OCI-LY3 (cell line): ENCODE data around the gene ACAD9.

Experiments used
- H2AFZ ChIP-seq: fragments of 200-600, 300-600 bp; shearing (Covaris generic); 2 replicates; pipeline ENCODE4 v1.6.0; 2014; ENCODE audit warnings: antibody characterized with exemption, low read depth, low read length
- H3K27ac ChIP-seq: fragments of 200-600, 300-600 bp; sonication (generic); 2 replicates; pipeline ENCODE4 v1.5.1; 2014; ENCODE audit warnings: mild to moderate bottlenecking, low read length, moderate library complexity, mixed read lengths
- H3K27me3 ChIP-seq: fragments of 200-600, 300-600 bp; sonication (generic); 2 replicates; pipeline ENCODE4 v1.6.1; 2014; ENCODE audit warnings: low read depth, low read length, mixed read lengths
- H3K36me3 ChIP-seq: fragments of 200-600, 300-600 bp; sonication (generic); replicated peaks from 2 replicates; pipeline ENCODE3; 2014; ENCODE audit warnings: low read depth, low read length, mixed read lengths
- H3K4me1 ChIP-seq: fragments of 300-600, 200-600 bp; sonication (generic); 2 replicates; pipeline ENCODE4 v1.6.1; 2014; ENCODE audit warnings: low read length, mixed read lengths
- H3K4me2 ChIP-seq: fragments of 200-600, 300-600 bp; sonication (generic); 2 replicates; pipeline ENCODE4 v1.6.1; 2014; ENCODE audit warnings: low read length, mixed read lengths
- H3K4me3 ChIP-seq: fragments of 300-600, 200-600 bp; sonication (generic); 2 replicates; pipeline ENCODE4 v1.5.1; 2014; ENCODE audit warnings: antibody characterized with exemption, mild to moderate bottlenecking, low read length, moderate library complexity
- H3K79me2 ChIP-seq: fragments of 300-600, 200-600 bp; shearing (Covaris generic); 2 replicates; pipeline ENCODE4 v1.6.1; 2014; ENCODE audit warnings: mild to moderate bottlenecking, low read length, mixed read lengths
- H3K9ac ChIP-seq: fragments of 300-600, 200-600 bp; shearing (Covaris generic); 2 replicates; pipeline ENCODE4 v1.6.0; 2014; ENCODE audit warnings: mild to moderate bottlenecking, low read length, moderate library complexity
- H3K9me3 ChIP-seq: fragments of 200-600, 300-600 bp; shearing (Covaris generic); 2 replicates; pipeline ENCODE4 v1.6.1; 2014; ENCODE audit warnings: low read length, mixed read lengths; ENCODE audit not compliant: insufficient read depth
- H4K20me1 ChIP-seq: fragments of 200-600, 300-600 bp; sonication (generic); 2 replicates; pipeline ENCODE4 v1.6.1; 2016; ENCODE audit warnings: low read length, mixed read lengths; ENCODE audit not compliant: insufficient read depth
- CTCF ChIP-seq: fragments of 200-600, 300-600 bp; sonication (generic); IDR thresholded peaks from 2 replicates; pipeline ENCODE4 v1.5.1; 2014; ENCODE audit warnings: antibody characterized with exemption, low read length, low read depth
- EZH2phosphoT487 ChIP-seq: fragments of 200-600 bp; shearing (Covaris generic); IDR thresholded peaks from 2 replicates; pipeline ENCODE4 v1.6.1; 2018; ENCODE audit warnings: antibody characterized with exemption, mixed run types, low read depth

Gene ACAD9

GRCh38 chr3:128914966-128915645, 35.7 kb downstream of the ACAD9 start:
- H3K4me1 ChIP-seq: no peaks in the 10 kb centered on the region
- no peaks in the 10 kb centered on the region for H3K79me2 ChIP-seq
- H3K27me3 ChIP-seq: no peaks in the 10 kb centered on the region
- no peak overlapping the region for H3K27ac ChIP-seq
- no peaks in the 10 kb centered on the region for H4K20me1 ChIP-seq
- no peak for TF ChIP-seq CTCF
- TF ChIP-seq EZH2phosphoT487: no peak
- H3K4me3 ChIP-seq: no peak overlapping the region
- H2AFZ ChIP-seq: no peak overlapping the region
- H3K36me3 ChIP-seq: peaks cover 88% of the 10 kb centered on the region
- H3K9ac ChIP-seq: no peak overlapping the region
- H3K4me2 ChIP-seq: no peak overlapping the region
- H3K9me3 ChIP-seq: peaks cover 3% of the 10 kb centered on the region; the same call in 1 of the 2 replicates

- Histone ChIP-seq H3K79me2 (no peaks in the 10 kb centered on the region), H3K4me2 (no peak overlapping the region), H3K9ac (no peak overlapping the region), H3K9me3 (peaks cover 9% of the 10 kb centered on the region; the same call in 1 of the 2 replicates), H3K27ac (no peak overlapping the region), H3K4me1 (no peaks in the 10 kb centered on the region), H3K4me3 (no peak overlapping the region), H3K27me3 (no peaks in the 10 kb centered on the region), H4K20me1 (no peaks in the 10 kb centered on the region), H2AFZ (no peak overlapping the region), H3K36me3 (peaks cover 86% of the 10 kb centered on the region)
- no peak for TF ChIP-seq EZH2phosphoT487
- no peak for TF ChIP-seq CTCF
Measured at GRCh38 chr3:128917291-128917690, 37.9 kb downstream of the ACAD9 start.

- no peaks in the 10 kb centered on the region for H4K20me1 ChIP-seq
- H3K36me3 ChIP-seq: peaks cover 59% of the 10 kb centered on the region
- H3K4me2 ChIP-seq: no peak overlapping the region
- no peaks in the 10 kb centered on the region for H3K27me3 ChIP-seq
- H3K4me1 ChIP-seq: no peaks in the 10 kb centered on the region
- H3K9ac ChIP-seq: no peak overlapping the region
- no peak overlapping the region for H2AFZ ChIP-seq
- peaks cover 12% of the 10 kb centered on the region; the same call in 1 of the 2 replicates for H3K9me3 ChIP-seq
- no peak overlapping the region for H3K27ac ChIP-seq
- no peaks in the 10 kb centered on the region for H3K79me2 ChIP-seq
- no peak for TF ChIP-seq EZH2phosphoT487
- no peak for TF ChIP-seq CTCF
- H3K4me3 ChIP-seq: no peak overlapping the region
Measured at GRCh38 chr3:128919988-128920387, 40.6 kb downstream of the ACAD9 start.

- H3K27me3 ChIP-seq: no peaks in the 10 kb centered on the region
- no peaks in the 10 kb centered on the region for H3K4me1 ChIP-seq
- no peak overlapping the region for H3K9ac ChIP-seq
- H3K27ac ChIP-seq: no peak overlapping the region
- H3K36me3 ChIP-seq: peaks cover 30% of the 10 kb centered on the region
- TF ChIP-seq EZH2phosphoT487: no peak
- no peak for TF ChIP-seq CTCF
- H3K4me2 ChIP-seq: no peak overlapping the region
- no peak overlapping the region for H3K4me3 ChIP-seq
- no peak overlapping the region for H2AFZ ChIP-seq
- no peaks in the 10 kb centered on the region for H4K20me1 ChIP-seq
- H3K9me3 ChIP-seq: peaks cover 19% of the 10 kb centered on the region; the same call in 1 of the 2 replicates
- no peaks in the 10 kb centered on the region for H3K79me2 ChIP-seq
Measured at GRCh38 chr3:128922804-128923459, 43.5 kb downstream of the ACAD9 start.
